ENCODE results near the gene MYOM1. TPM values are rescaled to one million over a fixed set of nuclear protein-coding genes. Genes with fewer than 3 reads are reported as not detected.

MYOM1 gene
- total and polyA plus RNA-seq, 7 donors, result 3.3 to 37.7 (median 17.3) TPM

DNA sequence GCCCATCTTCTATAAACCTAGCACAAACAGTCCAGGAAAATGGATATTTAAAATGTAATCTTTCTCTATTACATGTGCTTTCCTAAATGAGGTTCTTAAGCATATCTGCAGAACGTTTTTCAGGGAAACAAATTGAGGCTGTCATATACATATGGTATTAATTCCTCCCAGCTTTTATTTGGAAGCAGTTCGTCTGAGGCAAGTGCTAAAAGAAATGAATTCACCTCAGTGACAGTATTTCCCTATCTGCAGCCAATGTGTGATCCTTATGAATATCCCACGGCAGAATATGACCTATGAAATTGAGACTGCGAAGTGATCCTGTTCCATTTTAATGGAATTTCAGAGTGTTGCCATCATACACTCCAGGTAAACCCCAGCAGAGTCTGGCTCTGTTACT lies 7.1 kb downstream of the MYOM1 start:
- 80 to 85% methylated on average over 4 of the region's 4 CpGs for WGBS, 2 donors
- Histone ChIP-seq H3K36me3 (peaks cover 0 to 12% (median 3%) of the 10 kb centered on the region in 4 donors), H3K4me3 (no peak overlapping the region), H3K27me3 (no peaks in the 10 kb centered on the region), H3K9me3 (no peaks in the 10 kb centered on the region), H3K27ac (peak overlapping the region in 3 of 4 donors; percentile 38 to 58 (median 56)), H3K4me1 (peaks cover 0 to 43% (median 28%) of the 10 kb centered on the region in 4 donors)
- intact Hi-C loops (cut with DNase I), result no loop called here
- no peak for TF ChIP-seq POLR2AphosphoS5 (IDR thresholded peaks at IDR 0.05)
- no peak for TF ChIP-seq EP300 (IDR thresholded peaks at IDR 0.05)
- no peak for TF ChIP-seq CTCF (IDR thresholded peaks at IDR 0.05)
- TF ChIP-seq POLR2A (IDR thresholded peaks at IDR 0.05), result no peak
- no peak for DNase-seq

DNA sequence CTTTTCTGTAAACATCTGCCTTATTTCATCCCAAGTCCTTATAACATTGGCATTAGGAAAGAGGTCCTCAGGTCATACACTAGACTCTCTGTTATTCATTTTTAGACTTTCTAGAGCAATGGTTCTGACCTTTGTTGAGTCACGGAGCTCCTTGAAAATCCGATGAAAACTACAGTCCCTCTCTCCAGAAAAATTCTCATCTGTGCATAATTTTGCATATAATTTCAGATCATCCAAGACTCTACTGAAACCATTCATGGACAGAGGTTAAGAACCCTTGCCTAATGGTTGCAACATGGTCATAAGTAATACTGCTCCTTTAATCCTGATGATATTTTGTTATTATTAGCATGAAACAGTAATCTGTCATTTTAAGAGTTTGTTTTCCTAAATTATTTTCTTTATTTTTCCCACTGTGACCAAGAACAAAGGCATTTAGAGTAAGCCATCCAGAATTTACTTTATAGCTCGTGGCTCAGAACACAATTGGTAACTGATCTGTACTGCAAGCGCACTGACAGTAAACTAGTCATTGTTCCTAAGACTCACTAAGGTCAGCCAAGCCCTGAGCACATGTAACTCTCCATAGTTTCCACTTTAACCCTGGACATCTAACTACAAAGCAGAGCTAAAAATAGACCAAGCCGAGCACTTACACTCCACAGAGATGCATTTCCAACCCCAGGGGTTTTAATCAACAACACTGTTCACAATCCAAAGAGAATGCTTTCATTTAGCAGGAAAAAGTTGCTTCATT lies 8.4 kb downstream of the MYOM1 start:
- TF ChIP-seq CTCF (IDR thresholded peaks at IDR 0.05) (no peak), POLR2AphosphoS5 (IDR thresholded peaks at IDR 0.05) (peak in 1 of 4 donors; percentile 3), POLR2A (IDR thresholded peaks at IDR 0.05) (no peak), EP300 (IDR thresholded peaks at IDR 0.05) (no peak)
- intact Hi-C loops (cut with DNase I), result no loop called here
- H3K27ac ChIP-seq, result peak overlapping the region; percentile 11 to 58 (median 47)
- peaks cover 0 to 40% (median 28%) of the 10 kb centered on the region in 4 donors for H3K4me1 ChIP-seq
- no peak for DNase-seq
- 56 to 65% methylated on average over 5 of the region's 5 CpGs for WGBS, 2 donors
- H3K9me3 ChIP-seq, result no peaks in the 10 kb centered on the region
- H3K36me3 ChIP-seq, result peaks cover 0 to 12% (median 3%) of the 10 kb centered on the region in 4 donors
- H3K4me3 ChIP-seq, result no peak overlapping the region
- H3K27me3 ChIP-seq, result no peaks in the 10 kb centered on the region

DNA sequence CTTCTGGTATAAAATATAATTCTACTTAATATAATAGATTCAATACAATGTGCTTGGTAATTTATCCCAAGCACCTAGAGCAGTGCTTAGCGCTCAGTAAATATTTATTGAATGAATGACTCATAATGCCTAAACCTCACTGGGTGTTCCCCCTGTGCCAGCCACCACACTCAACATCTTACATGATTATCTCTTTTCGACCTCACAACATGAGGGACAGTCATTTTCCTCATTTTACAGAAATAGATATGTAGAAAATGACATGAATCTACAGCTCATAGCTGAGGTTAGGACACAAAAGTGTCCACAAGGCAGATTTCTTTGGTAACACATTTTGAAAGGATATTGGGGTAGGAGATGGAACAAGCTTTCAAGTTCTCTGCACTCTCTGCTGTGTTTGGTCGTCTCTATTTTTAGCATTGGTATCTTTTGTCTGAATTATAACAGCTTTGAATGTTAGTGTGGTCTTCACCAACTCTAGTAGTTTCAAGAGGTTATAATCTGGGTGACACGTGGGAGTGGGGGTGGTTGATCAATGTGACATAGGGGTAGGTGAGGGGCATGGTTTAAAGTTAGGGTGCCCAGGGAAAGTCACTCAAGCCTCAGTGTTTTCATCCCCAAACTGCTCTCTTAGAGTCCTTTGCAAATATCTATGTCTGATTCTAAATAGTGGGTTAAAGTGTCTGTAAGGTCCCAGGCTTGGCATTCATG lies 9.8 kb downstream of the MYOM1 start:
- Histone ChIP-seq H3K4me3 (no peak overlapping the region), H3K27ac (peak overlapping the region in 2 of 4 donors; percentile 56 to 58), H3K9me3 (no peaks in the 10 kb centered on the region), H3K4me1 (peaks cover 0 to 40% (median 28%) of the 10 kb centered on the region in 4 donors), H3K36me3 (peaks cover 0 to 13% (median 2%) of the 10 kb centered on the region in 4 donors), H3K27me3 (no peaks in the 10 kb centered on the region)
- 73 to 76% methylated on average over 4 of the region's 4 CpGs for WGBS, 2 donors
- TF ChIP-seq POLR2AphosphoS5 (IDR thresholded peaks at IDR 0.05) (no peak), EP300 (IDR thresholded peaks at IDR 0.05) (no peak), CTCF (IDR thresholded peaks at IDR 0.05) (no peak), POLR2A (IDR thresholded peaks at IDR 0.05) (no peak)
- intact Hi-C loops (cut with DNase I), result no loop called here
- DNase-seq, result no peak

- Histone ChIP-seq H3K4me3 (no peak overlapping the region), H3K27ac (no peak overlapping the region), H3K27me3 (no peaks in the 10 kb centered on the region), H3K4me1 (peaks cover 0 to 28% (median 21%) of the 10 kb centered on the region in 4 donors), H3K9me3 (peaks cover 0 to 5% (median 0%) of the 10 kb centered on the region in 4 donors), H3K36me3 (peaks cover 0 to 4% (median 0%) of the 10 kb centered on the region in 4 donors)
- no peak for TF ChIP-seq EP300 (IDR thresholded peaks at IDR 0.05)
- no peak for TF ChIP-seq POLR2AphosphoS5 (IDR thresholded peaks at IDR 0.05)
- no peak for TF ChIP-seq CTCF (IDR thresholded peaks at IDR 0.05)
- intact Hi-C loops (cut with DNase I), result no loop called here
- 89 to 90% methylated on average over 2 of the region's 2 CpGs for WGBS, 2 donors
- DNase-seq, result no peak
Measured at GRCh38 chr18:3207565-3207964, 12.2 kb downstream of the MYOM1 start.

All from sigmoid colon (tissue), 7 donors.